NB4 (cell line): Measurements from ENCODE around the gene CDH4.

Source experiments
- DNase-seq: peaks from one replicate; pipeline ENCODE4 v3.0.0; 2010; ENCODE audit warnings: low read depth
- H3K4me3 ChIP-seq: one replicate; pipeline ENCODE4 v1.5.1; 2011; ENCODE audit warnings: mild to moderate bottlenecking, low read depth, low read length, moderate library complexity
- CTCF ChIP-seq: IDR thresholded peaks from one replicate; pipeline ENCODE4 v1.5.1; 2012; ENCODE audit warnings: low read depth, low read length
- MAX ChIP-seq: IDR thresholded peaks from 2 replicates; pipeline ENCODE4 v1.6.1; 2011; ENCODE audit warnings: low read depth, low read length
- MYC ChIP-seq: IDR thresholded peaks from 2 replicates; pipeline ENCODE4 v1.6.1; 2011; ENCODE audit warnings: low read depth, low read length
- POLR2A ChIP-seq: IDR thresholded peaks from 2 replicates; pipeline ENCODE4 v1.6.1; 2011; ENCODE audit warnings: mild to moderate bottlenecking; ENCODE audit not compliant: insufficient read length; ENCODE audit errors: extremely low read depth

The CDH4 gene

GRCh38 chr20:61765871-61766654 lies 514.0 kb downstream of the CDH4 start:
- DNase-seq = no peak
- no peak overlapping the region for H3K4me3 ChIP-seq
- TF ChIP-seq MYC (no peak), CTCF (no peak), MAX (no peak), POLR2A (no peak)

- no peak overlapping the region for H3K4me3 ChIP-seq
Observed at GRCh38 chr20:61766921-61767610, 515.0 kb downstream of the CDH4 start.

GRCh38 chr20:61767761-61768494 lies 515.9 kb downstream of the CDH4 start:
- DNase-seq = no peak
- no peak for TF ChIP-seq CTCF
- no peak overlapping the region for H3K4me3 ChIP-seq

More at GRCh38 chr20:61766921-61767610, 515.0 kb downstream of the CDH4 start:
- TF ChIP-seq MAX (no peak), CTCF (no peak), MYC (no peak), POLR2A (no peak)
- DNase-seq = no peak

- no peak for DNase-seq
- TF ChIP-seq MAX (no peak), MYC (no peak), CTCF (no peak), POLR2A (no peak)
Observed at GRCh38 chr20:61768571-61769285, 516.7 kb downstream of the CDH4 start.

GRCh38 chr20:61769286-61769832 lies 517.3 kb downstream of the CDH4 start:
- DNase-seq = no peak
- no peak overlapping the region for H3K4me3 ChIP-seq
- TF ChIP-seq MAX = no peak
- no peak for TF ChIP-seq MYC
- no peak for TF ChIP-seq CTCF
- no peak for TF ChIP-seq POLR2A

More at GRCh38 chr20:61768571-61769285, 516.7 kb downstream of the CDH4 start:
- H3K4me3 ChIP-seq = no peak overlapping the region
